ENCODE results near the gene ATP8A2. TPM values are rescaled to one million over a fixed set of nuclear protein-coding genes. Genes with fewer than 3 reads are reported as not detected.
"Not testable (repeated sequence)": the region's sequence is repeated elsewhere in the genome, so short reads cannot be mapped to it uniquely, and the experiment has no call there.

ATP8A2 gene
- total RNA-seq, 1 experiment from 2014 or later: 0.34 TPM

- no peak overlapping the region for H3K27ac ChIP-seq
- H3K9me3 ChIP-seq (replicated peaks): no peaks in the 10 kb centered on the region
- H3K27me3 ChIP-seq: no peaks in the 10 kb centered on the region
- H3K36me3 ChIP-seq: no peaks in the 10 kb centered on the region
- no peak overlapping the region for H3K4me3 ChIP-seq
- peaks cover 7% of the 10 kb centered on the region for H3K4me1 ChIP-seq
- DNase-seq: peak; percentile 53 to 88
Measured at GRCh38 chr13:26062853-26063444, 691.2 kb downstream of the ATP8A2 start.

- H3K36me3 ChIP-seq; H3K27me3 ChIP-seq; H3K4me3 ChIP-seq; H3K27ac ChIP-seq; H3K4me1 ChIP-seq; H3K9me3 ChIP-seq (replicated peaks): not testable (repeated sequence)
- peak; percentile 19 to 31 for DNase-seq
Measured at GRCh38 chr13:26066492-26066891, 694.7 kb downstream of the ATP8A2 start.

DNA sequence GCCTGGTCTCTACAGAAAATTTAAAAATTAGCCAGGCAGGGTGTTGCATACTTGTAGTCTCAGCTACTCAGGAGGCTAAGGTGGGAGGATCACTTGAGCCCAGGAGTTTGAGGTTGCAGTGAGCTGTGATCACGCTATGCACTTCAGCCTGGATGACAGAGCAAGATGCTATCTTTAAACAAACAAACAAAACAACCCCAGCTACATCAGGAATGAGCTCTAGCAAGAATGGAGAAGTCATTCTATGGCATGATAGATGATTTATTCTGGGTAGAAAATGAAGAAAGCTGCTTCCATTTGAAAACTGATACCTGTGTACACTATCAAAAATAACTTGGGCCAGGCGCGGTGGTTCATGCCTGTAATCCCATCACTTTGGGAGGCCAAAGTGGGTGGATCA, 695.8 kb downstream of the ATP8A2 start:
- Histone ChIP-seq H3K36me3 (no peaks in the 10 kb centered on the region), H3K4me1 (no peaks in the 10 kb centered on the region), H3K9me3 (replicated peaks) (0 out of 2 replicates have a peak, but pooled peaks cover 3% of the 10 kb centered on the region), H3K27me3 (no peaks in the 10 kb centered on the region), H3K4me3 (no peak overlapping the region), H3K27ac (no peak overlapping the region)
- DNase-seq: no peak

- H3K4me1 ChIP-seq; H3K4me3 ChIP-seq; DNase-seq; H3K27ac ChIP-seq; H3K36me3 ChIP-seq; H3K27me3 ChIP-seq; H3K9me3 ChIP-seq (replicated peaks): not testable (repeated sequence)
Measured at GRCh38 chr13:26068372-26068771, 696.6 kb downstream of the ATP8A2 start.

- H3K4me3 ChIP-seq; DNase-seq; H3K4me1 ChIP-seq; H3K27me3 ChIP-seq; H3K9me3 ChIP-seq (replicated peaks); H3K27ac ChIP-seq; H3K36me3 ChIP-seq: not testable (repeated sequence)
Measured at GRCh38 chr13:26069642-26070041, 697.9 kb downstream of the ATP8A2 start.

- no peaks in the 10 kb centered on the region for H3K27me3 ChIP-seq
- DNase-seq: no peak
- H3K27ac ChIP-seq: no peak overlapping the region
Measured at GRCh38 chr13:26071691-26072090, 699.9 kb downstream of the ATP8A2 start.

DNA sequence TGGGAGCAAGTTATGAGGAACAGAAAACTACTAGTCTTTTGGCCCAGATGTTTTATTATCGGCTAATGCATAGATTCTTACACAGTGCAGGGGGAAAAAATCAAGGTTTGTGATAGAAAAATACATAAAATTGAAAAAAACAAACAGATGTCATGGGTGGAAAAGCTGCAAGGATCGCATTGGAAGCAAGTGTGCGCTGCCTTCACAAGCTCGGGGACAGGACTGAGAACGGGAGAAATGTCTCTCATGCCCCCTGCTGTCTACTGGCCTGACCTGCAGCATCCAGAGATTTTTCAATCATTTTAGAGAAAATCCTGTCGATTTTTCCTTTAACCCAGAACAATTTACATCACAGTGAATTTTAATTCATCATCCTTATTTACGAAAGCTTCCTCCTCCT, 700.6 kb downstream of the ATP8A2 start:
- not testable (repeated sequence) for H3K27ac ChIP-seq; H3K4me3 ChIP-seq; H3K27me3 ChIP-seq; H3K9me3 ChIP-seq (replicated peaks); H3K36me3 ChIP-seq; H3K4me1 ChIP-seq
- DNase-seq: peak in 1 of 2 experiments; percentile 26

More at GRCh38 chr13:26071691-26072090, 699.9 kb downstream of the ATP8A2 start:
- Histone ChIP-seq H3K4me1 (peaks cover 7% of the 10 kb centered on the region), H3K9me3 (replicated peaks) (0 out of 2 replicates have a peak, but pooled peaks cover 3% of the 10 kb centered on the region), H3K36me3 (no peaks in the 10 kb centered on the region), H3K4me3 (no peak overlapping the region)

DNA sequence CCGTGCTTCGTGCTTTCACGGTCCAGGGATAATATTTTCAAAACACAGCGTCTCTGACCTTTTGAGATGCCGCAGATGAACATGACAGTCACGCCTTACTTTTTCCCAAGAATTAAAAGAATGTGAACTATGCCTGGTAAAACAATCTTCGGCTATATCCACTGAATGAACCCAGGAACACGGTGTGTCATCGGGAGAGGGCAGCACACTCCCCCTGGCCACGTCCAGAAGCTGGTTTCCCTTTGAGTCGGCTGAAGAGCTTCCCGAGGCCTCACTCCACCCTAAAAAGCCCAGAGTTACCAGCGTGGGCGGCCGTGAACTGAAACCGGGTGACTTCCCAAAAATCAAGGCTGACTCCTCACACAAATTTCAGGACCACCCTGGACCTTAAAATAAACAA, 702.9 kb downstream of the ATP8A2 start:
- DNase-seq: peak; percentile 69 to 71
- H3K4me3 ChIP-seq: no peak overlapping the region
- H3K27ac ChIP-seq: no peak overlapping the region

More for the DNA sequence above, 702.9 kb downstream of the ATP8A2 start:
- H3K27me3 ChIP-seq: no peaks in the 10 kb centered on the region
- 0 out of 2 replicates have a peak, but pooled peaks cover 3% of the 10 kb centered on the region for H3K9me3 ChIP-seq (replicated peaks)
- H3K4me1 ChIP-seq: peaks cover 7% of the 10 kb centered on the region
- H3K36me3 ChIP-seq: no peaks in the 10 kb centered on the region

Other genes with a start within 250 kb of the ATP8A2 start
- not detected in 2 replicates for gene AMER2, start 199.7 kb upstream of the ATP8A2 start, total RNA-seq (2014; rRNA removed; shearing (Covaris generic))
- gene MTMR6, start 84.5 kb upstream of the ATP8A2 start, total RNA-seq (2014; rRNA removed; shearing (Covaris generic)): 23.1 and 24.8 TPM in 2 replicates
- 109 and 124 TPM in 2 replicates for gene NUP58, start 70.3 kb upstream of the ATP8A2 start, total RNA-seq (2014; rRNA removed; shearing (Covaris generic))

Measured in SJCRH30 (cell line).